Measurements from ENCODE around the gene SCG3.

DNA sequence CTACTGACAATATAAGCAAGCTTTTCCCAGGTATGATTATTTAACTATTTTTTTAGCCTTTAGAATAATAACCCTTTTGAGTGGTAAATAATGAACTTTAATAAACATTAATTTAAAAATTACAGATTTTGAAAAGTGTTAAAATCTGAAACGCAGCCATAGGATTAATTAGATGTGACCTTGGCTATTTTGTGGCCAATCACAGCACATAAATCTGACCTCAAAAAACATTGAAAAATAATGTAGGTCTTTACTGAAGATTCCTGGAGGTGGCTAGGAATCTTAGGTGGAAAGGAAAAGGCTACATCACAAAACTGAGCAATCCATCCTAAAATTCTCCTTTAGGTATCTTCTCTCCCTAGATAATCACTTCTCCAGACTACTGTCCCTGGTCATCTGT lies 18.1 kb downstream of the SCG3 start:
- TF ChIP-seq CTCF (IDR thresholded peaks at IDR 0.05): no peak
- no peak for TF ChIP-seq EZH2 (IDR thresholded peaks at IDR 0.05; ENCODE audit: borderline replicate concordance, insufficient read depth, low read depth, low read length, poor library complexity, severe bottlenecking)
